Activated CD8-positive, alpha-beta memory T cell treated with anti-CD3 and anti-CD28 coated beads, Interleukin-2, amount 50 U/mL, for 4 hours (primary cell): ENCODE data around the gene NPC2.

Experiments used
- DNase-seq: peaks from one replicate; pipeline ENCODE4 v3.0.0-alpha.2; 2020

NPC2 gene

DNA sequence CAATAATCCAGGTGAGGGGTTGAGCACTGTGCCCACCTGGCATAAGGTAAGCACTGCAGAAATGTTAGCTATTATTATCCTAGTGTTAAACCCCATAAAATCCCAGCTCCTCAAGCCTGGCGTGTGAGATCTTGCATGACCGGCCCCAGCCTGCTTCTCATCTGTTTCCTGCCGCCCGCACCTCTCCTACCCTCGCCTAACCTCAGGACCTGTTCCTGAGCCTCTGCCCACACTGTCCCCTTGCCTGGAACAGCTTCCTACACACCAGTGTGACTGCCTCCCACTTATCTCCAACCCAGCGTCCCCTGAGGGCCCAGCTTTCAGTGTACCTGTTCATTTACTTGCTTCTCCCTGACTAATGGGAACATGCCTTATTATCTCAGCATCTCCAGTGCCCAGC lies 25.1 kb upstream of the NPC2 start:
- no peak for DNase-seq

DNA sequence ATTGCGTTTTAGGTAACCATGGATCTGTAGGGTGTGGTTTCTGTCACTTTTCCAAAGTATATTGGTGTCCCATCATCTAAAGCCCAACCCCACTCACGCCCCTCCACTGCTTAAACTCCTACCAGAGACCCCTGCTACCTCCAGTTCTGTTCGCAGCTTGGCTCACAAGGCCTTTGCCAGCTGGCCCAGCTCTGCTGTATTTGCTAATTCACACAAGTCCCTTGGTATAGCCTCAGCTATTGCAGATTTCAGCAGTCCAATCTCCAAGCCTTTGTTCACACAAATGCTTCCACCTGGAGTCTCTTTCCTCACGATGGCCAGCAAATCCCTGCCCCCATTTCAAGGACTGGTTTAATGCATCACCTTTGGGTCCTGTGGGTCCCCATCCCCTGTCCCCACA lies 24.6 kb upstream of the NPC2 start:
- no peak for DNase-seq

DNA sequence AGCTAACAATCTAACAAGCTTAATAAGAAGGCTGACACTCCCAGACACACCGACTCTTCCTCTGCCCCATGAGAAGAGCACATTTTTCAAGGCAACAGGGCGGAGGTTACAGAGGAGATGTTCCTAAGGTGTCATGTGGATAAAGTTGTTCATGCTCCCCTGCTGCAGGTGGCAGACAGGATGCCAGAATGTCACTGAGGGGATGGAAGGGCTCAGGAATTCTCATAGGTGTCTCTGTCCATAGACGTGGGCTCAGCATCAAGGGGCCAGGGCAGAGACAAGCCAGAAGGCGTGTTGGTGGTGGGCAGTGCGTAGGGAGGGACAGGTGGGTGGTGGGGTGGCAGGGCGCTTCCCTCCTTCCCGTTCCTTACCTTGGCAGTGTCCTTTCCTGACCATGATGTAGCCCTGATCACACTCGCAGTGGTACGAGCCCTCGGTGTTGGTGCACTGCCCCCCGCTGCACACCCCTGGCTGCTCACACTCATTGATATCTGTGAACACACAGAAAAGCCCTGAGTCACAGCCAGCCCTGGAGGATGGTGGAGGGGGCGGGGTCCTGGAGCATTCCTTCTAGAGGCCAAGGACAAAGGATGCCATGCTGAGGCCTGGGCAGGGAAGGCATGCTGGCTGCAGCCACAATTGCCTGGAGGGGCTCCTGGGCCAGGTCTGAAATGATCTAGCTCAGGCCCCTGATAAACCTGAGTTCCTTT lies 23.5 kb upstream of the NPC2 start:
- no peak for DNase-seq

DNA sequence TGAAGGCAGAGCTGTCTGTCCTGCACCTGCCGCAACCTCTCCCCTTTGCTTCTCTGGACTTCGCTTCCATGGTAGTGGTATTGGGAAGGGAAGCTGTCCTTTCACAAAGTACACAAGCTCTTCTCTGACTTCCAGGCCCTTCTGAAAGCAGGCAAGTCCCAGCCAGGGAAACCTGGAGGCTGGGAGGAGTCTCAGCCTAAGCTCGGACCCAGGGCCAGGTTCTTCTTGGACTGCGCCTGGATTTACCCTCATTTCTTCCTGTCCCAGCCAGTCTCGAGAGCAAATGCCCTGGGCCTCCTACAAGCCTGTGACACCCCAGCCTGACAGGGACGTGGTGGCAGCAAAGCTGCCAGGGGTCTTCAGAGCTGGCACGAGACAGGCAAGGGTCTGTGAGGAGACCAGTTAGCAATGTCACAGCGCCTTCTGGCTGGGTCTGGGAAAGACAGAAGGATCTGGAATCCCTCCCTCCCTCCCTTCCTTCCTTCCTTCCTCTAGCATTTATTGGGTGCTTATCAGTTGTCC lies 22.8 kb upstream of the NPC2 start:
- DNase-seq = no peak

DNA sequence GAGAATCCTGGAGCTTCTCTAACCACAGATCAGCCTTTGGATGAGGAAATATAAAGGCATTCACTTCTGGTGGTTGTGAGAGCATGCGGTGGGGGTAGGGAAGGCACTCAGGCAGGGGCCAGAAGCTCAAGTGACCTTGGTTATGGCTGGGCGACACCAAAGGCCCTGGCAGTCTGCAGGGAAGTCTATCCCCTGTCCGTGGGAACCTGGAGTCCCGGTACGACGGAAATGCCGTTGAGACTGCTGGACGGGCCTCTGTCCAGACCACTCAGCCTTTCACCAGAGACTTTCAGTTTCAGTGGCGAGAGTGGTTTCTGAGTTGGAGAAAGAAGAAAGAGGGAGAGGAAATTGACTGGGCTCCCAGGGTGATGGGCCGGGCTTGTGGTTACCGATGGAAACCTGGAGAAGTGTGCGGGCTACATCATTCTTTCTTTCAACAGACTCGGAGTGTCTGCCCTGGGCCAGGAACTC lies 21.4 kb upstream of the NPC2 start:
- DNase-seq = no peak

DNA sequence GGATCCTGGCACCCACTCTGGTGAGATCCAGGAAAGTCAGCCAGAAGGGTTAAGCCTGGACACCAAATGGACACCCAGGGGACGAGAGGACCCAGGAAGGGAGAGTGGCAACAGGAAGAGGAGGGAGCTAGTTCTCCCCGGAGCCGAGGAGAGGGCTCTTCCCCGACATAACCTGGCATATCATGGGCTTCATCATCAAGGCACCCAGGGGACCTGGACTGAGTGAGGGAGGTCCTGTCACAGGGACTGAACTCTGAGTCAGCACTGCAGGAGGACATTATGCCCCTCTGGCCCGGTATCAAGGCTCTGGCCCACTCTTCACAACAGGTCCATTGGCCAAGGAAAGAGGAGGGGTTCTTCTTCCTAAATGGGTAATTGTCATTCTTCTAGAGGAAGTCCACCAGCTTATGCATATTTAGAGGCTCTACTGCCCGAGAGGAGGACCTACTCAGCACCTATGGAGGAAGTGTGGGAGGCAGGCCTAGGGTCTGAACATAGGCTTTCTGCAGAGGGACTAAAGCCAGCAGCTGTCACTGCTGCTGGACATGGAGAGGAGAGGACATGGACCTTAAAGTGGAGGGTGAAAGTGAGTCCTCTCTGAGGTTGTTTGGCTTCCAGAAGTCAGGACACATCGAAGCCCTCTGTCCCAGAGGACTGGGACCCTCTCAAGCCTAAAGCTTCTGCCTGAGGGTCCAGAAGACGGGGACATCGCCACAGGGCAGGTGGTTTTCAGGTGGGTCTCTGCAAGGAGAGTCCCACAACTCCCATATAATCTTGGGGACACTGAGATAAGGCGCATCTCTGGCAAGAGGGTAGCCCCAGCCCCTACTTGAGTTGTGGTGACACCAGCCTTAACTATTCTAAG lies 19.1 kb upstream of the NPC2 start:
- DNase-seq = no peak

DNA sequence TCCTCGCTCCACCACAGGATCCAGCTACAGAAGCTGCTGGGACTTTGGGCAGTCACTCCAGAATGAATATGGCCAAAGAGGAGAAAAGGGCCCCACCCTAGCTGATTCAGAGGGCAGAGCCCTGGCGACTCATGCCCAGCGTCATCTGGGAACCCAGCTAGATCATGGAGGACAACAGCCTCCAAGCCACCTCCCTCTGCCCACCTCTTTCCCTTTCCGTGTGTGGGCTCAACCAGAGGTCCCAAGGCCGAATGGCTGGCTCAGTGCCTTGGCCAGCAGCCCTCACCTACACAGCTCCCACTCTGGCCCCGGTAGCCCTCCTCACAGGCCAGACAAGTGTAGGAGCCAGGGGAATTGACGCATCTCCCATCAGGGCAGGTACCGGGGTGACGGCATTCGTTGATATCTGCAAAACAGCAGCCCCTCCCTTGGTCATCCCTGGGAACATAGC lies 17.9 kb upstream of the NPC2 start:
- no peak for DNase-seq

DNA sequence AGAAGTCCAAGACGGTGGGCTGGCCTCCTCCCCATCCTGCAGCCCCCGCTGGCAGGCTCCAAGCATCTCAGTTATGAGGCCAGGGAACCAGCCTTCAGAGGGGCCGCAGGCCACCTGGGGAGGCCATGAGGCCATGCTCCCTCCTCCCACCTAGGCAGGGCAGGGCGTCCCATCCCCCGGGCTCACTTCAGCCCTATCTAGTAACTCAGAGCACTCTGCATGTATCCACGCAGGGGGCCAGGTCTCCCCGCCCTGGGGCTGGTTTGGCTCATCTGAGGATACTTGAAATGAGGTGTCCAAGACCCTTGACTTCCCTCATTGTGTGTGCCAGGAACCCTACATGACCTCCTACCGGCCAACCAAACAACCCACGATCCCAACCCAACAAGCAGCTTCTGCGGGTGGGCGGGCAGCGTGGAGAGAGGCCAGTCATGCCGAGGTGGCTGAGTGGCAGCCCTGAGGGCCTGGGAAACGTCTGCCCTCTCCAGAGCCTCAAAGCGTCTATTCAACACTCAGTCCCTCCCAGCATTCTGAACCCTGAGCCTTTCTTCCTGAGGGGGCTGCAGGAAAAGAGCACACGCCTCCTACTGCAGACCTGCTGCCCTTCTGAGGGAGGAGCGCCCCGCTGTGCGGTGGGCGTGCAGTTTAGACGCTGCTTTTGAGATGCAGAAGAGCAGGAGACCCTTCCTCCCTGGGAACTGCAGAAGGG lies 17.3 kb upstream of the NPC2 start:
- DNase-seq = no peak

DNA sequence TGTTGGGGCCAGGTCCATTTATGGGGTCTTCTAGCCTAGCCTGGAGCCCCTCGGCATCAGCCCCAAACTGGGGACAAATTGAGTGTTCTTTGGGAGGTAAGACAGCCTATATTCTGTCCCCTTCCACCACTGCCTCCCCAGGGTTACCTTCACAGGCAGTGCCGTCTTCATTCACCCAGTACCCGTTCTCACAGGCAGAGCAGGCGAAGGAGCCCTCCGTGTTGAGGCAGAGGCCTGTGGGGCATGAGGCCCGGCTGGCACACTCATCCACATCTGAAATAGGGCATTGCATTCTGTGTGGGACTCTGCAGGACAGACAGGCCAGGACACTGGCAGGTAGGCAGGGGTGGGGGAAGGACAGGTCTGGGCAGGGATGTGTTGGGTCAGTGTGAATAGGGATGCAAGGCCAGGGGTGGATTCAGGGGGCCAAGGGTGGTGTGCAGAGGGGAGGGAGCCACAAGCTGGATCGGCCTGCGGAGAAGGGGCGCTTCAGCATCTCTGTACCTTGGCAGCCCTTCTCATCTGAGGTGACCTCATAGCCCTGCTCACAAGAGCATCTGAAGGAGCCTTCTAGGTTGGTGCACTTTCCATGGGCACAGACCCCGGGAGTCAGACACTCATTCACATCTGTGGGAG lies 16.6 kb upstream of the NPC2 start:
- no peak for DNase-seq

DNA sequence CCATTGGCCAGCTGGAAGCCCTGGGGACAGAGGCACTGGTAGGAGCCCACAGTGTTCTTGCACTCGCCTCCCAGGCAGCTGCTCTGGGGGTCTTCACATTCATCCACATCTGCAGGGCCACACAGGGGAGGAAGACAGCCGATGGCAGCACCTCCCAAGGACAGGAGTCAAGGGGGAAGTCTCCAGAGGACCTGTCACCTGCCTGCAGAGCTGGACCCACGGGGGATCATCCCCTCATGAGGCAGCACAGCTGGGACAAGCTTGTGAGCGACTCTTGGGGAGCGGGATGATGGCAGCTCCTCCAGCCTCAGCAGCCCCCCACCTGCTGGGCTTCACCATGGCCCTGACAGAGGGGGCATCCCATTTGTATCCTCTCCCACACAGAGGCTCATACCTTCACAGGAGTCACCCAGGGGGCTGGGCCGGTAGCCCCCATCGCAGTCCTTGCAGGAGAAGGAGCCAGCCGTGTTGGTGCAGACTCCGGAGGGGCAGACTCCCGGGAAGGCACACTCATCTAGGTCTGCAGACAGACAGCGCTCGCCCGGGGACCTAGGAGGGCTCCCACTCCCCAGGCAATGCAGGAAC lies 15.8 kb upstream of the NPC2 start:
- no peak for DNase-seq

DNA sequence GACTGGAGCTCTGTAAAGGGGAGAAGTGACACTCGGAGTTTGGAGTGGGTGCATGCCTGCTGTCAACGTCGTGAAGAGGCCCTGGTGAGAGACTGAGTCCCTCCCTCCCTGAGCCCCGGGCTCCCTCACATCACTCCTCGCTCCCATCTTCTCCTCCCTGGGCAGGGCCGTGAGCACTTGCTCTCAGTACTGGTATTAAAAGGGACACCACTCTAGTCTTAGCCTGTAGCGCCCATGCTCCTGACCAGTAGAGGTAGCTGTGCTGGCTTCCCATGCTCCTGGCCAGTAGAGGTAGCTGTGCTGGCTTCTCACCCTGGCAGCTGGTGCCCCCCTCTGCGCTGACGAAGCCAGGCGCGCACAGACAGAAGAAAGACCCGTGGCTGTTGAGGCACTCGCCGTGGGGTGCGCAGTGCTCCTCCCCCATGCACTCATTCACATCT lies 15.2 kb upstream of the NPC2 start:
- DNase-seq = no peak

DNA sequence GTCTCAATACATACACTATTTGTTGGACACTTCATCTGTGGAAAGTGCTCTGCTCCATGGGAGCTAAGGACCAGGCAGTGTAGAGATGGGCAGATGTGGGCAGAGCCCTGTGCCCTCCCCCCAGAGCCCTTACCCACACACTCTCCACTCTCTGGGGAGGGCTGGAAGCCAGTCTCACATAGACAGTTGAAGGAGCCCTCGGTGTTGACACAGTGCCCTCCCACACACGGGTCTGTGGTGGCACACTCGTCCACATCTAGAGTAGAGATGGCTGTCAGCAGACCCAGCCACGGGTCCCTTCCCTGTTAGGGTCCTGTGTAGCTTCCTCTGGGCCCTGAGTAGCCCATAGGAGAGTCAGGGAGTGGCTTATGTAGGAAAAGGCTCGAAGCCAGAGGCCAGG lies 14.7 kb upstream of the NPC2 start:
- DNase-seq = no peak

DNA sequence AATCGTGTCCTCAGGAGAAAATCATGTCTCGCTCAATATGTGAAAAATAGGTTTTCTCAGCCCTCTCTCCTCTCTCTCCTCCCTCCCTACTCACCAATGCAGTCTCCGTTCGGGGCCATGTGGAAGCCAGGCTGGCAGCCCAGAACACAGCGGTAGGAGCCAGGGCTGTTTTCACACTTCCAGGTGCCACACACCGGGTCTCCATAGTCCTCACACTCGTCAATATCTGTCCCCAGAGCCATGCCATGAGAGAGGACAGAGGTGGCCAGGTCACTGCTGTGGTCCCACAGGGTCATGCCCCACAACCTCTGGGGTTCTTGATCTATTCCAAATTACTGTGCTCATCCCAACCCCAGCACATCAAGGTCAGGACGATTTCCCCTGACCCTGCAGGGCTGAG lies 14.0 kb upstream of the NPC2 start:
- DNase-seq = no peak

DNA sequence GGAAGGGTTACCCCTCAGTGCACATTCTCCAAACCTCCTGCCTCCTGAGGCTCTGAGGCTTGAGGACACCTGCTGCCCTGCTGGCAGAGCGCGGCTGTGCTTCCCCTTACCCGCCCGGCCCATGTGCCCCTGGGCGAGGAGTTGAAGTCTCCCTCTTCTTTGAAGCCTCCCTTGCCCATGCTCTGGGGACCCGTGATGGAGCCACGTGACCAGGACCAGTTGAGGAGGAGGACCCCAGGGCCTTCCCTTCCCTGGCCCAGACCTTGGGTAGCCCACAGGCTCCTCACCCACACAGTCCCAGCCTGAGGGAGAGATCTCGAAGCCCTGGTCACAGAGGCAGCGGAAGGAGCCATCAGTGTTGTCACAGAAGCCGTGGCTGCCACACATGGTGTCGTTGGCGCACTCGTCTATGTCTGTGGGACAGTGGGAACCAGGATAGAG lies 13.3 kb upstream of the NPC2 start:
- DNase-seq = no peak

DNA sequence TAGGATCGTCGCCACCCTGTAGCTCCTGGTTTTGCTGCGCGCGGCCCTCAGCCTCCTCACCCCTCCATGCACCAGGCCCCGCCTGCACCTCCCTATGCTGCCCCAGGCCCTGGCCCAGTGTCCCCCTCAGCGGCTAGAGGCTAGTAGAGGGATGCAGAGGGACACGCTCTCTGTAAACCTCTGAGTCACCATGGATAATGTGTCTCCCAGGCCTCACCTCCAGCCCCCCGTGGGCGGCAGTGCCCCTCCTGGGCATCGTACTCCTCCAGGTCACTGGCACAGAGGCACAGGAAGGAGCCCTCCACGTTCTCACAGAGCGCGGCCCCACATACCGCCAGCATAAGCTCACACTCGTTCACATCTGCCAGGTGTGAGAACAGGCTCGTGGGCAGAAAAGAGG lies 12.7 kb upstream of the NPC2 start:
- DNase-seq = no peak

DNA sequence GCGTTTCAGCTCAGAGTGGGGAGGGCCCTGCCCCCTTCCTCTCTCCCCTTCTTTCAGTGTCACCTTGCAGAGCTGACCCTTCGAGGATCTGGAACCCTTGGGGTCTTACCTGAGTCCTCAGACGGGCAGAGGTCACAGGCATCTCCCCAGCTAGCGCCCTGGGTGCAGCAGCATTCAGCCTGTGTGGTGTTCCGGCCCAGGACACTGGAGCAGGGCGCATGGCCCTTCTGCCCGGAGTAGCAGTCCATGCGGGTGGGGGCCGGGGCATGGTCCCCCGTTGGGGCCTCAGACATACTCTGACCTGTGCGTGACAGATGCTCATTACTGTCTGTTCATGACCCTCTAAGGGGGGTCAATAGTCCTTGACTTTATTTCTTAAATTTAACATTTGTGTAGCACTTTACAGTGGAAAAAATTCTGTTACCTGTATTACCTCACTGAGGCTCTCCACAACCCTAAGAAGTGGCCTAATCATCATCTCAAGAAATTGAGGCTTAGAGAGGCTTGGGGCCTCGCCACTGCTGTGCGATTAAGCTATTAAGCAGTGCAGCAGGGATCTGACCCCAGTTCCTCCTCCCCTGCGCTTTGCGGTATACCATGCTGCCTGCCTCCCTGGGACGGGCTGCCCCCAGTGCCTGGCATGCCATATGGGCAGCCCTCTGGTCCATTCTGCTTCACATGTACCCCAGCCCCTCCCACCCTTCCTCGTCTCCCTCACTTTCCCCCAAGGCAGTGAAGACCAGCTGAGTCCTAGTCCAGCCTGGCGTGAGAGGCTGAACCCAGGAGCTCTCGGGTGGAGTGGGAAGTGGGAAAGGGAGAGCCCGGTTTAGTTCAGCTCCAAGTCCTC lies 12.0 kb upstream of the NPC2 start:
- no peak for DNase-seq

DNA sequence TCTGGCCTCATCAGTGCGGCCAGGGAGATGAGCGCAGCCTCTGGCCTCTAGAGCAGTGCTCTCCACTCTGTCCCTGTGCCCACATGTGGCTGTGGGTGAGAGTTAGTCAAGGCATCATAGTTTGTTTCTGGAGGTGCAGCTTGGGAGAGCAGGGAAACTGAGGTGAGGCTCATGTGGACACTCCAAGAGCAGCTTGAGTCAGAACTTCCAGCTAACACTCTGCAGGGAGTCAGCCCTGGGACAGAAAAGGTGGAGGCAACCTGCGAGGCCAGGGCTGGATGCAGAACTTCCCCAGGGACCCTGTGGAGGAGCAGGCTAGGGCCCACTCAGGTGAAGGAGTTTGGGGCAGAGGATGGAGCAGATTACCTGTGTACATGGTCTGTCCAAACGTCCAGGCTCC lies 11.3 kb upstream of the NPC2 start:
- no peak for DNase-seq

DNA sequence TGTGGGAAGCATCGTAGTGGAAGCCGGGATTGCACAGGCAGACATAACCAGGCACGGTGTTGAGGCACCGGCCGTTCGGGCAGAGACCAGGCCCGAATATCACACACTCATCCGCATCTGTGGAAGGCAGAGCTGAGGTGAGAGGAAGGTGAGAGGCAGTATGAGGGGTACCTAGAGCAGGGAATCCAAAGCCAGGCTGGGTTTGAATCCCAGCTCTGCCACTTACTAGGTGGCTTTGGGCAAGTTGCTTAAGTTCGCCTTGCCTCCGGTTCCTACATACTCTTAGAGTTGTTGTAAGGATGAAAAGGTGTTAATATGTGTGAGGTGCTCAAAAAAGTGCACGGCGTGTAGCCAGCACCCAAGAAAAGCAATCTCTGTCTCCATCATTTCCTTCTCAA lies 10.8 kb upstream of the NPC2 start:
- DNase-seq = no peak

DNA sequence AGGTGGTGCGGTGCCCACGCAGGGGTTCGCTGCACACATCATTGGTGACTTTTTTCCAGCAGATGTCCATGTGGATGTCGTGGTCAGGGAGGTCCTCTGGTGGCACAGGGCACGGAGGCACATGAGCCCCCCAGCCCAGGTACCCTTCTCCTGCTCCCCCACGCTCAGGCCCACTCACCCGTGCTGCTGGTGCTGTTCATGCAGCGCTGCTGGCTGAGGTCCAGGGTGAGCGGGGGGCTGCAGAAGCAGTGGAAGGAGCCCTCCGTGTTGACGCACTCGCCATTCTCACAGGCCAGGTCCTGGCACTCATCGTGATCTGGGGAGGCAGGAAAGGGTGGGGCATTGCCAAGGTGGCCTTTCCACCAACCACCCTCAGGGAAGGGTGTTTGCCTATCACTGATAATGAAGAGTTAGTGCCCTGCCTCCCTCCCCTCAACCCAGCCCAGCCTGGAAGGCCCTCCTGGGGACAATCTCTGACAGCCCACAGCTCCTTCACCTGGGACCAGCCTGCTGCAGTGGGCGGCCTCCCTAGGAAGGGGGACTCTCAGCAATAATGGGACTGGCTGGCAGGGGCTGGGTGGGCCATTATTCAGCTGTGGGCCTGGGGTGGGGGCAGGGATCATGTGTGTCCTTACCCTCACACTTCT lies 10.3 kb upstream of the NPC2 start:
- DNase-seq = no peak

DNA sequence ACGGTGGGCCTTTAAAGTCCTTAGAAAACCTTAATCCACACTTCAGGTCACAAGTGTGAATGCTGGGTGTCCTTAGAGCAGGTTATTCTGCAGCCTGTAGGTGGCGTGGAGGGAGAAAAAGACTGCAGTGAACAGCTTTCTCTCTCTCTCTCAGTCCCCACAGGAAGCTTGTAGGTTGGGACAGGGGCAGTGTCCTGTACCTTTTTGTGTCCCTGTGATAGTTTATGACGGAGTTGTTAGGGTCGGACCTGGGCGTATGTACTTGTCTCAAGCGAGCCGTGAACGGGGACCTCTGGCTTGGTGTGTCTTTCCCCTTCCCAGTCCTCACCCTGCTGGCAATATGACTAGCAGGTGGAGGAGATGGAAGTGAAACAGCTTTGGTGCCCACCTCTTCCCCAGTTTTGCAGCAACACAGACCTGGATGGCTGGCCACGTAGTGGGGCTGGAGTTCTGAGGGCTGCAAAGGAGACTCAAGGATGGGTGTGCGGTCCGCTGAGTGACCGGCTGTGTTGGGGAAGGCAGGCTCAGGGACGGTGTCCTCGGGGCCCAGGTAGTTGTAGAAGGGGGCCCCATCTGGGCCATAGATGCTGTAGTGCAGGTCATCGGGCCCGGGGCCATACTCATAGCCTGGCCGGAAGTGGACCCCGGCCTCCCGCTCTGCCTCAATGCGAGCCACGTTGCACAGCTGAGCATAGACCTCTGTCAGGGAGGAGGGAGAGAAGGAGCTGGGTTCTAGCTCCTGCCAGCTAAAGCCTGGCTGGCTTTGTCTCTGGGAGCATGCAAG lies 9.3 kb upstream of the NPC2 start:
- no peak for DNase-seq
